Ramos (cell line): Measurements from ENCODE around the gene SPCS3.

Experiments
- in situ Hi-C: fragments of 300-500 bp; cut with MboI; formaldehyde crosslinking; loops from one replicate; pipeline ENCODE4 v1.14.3; 2022; ENCODE audit warnings: low sequenced_read_pairs; ENCODE audit not compliant: unreplicated experiment

Gene SPCS3

DNA sequence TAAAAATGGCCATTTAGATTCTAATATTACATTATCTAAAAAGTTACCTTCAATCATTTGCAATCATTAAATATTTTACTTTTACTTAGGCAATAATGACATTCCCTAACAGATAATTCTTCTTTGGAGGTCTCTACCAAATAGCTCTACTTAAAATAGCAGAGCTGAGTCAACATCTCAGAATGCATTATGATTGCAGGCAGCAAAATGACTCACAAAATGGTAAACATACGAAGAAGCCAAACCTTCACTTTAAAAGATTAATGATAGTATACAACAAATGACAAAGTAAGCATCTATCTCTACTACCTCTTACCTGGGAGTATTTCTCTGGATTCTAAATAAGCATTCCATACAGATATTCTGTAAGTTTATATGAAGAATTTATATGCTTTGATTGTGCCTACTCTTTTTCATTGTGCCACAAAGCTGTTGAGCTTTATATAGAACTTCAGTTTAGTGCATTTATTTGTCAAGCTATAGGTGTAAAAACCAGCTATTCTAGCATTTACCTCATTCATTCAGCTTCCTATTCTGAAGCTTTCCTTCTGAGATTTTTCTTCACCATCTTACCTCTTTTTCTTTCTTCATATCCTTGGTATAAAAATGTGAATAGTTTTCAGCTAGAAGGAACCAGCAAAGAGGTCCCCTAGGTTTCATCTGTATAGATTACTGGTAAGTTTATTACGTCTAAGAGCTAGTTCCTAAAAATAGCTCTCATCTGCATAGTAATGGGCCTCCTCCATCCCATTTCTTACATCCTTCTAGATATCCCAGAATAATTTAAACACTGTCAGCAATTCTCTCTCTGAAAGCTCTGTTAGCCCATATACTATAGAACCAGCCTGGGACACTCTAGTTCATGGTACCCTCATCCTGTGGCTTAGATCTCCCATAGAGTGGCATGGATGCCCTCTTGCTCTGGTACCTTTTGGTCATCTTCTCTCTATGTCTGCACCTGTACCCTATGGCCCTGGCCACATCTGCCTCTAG lies 17.2 kb upstream of the SPCS3 start:
- in situ Hi-C loops, result loop anchor here (25.0 kb wide), 1 partner anchor 1365 kb away; no protein-coding TSS in a partner anchor

DNA sequence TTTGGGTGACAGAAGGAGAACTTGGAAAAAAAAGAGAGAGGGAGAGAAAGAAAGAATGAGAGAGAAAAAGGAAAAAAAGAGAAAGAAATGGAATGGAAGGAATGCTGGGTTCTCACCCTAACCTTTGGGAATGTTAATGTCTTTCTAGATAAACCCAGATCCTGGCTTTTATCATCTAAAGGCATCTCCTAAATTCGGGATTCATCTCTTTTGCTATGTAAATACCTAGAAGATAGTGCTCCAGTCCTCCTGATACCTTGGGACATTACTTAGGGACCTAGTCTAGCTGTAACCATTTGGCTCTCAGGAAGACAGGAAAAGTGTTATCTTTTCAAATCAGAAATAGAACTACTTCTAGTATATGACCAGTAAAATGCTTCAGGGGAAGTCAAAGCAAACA lies 15.8 kb upstream of the SPCS3 start:
- in situ Hi-C loops, result loop anchor here (25.0 kb wide), 1 partner anchor 1367 kb away; no protein-coding TSS in a partner anchor

DNA sequence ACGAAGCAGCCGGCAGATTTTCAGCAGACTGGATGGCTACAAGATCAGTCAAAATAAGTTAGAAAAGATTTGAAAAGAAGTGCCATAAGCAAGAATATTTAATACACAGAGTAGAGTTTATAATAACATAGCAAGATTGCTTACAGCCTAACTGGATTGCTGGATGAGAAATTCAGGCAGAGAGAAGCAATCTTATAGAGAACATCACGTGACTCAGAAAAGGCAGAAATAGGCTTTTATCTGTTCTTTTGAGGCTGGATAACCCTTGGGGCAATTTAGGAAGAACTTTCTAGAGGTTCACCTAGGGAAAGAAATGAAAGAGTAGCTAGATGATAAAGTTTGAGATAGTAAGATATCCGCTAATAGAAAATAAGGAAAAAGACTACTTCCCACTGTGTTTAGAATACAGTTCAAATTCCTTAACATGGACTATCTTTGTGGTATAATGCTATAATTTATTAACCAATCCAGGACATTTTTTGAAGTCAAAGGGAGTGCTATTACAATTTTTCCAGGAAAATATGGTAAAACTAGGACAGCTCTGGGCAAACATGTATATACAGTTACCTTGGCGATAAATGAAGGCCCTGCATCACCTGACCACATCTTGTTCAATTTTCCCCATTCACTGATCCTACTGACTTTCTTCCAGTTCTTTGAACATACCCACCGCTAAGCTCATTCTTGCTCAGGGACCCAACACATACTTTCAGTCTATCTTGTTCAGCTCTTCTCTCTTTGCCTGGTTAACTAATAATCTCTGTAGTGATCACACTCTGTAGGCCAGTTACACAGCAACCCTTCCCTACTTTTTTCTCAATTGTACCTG lies 12.7 kb upstream of the SPCS3 start:
- in situ Hi-C loops, result loop anchor here (25.0 kb wide), 1 partner anchor 1370 kb away; no protein-coding TSS in a partner anchor

DNA sequence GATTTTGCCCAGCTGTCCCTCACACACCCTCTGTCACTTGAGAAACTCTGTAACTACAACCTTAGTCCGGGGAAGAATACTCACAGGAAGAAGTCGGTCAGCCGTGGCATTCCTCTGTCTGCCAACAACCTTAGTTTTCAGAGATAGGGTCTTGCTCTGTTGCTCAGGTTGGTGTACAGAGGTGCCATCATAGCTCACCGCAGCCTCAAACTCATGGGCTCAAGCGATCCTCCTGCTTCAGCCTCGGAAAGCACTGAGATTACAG lies 12.2 kb upstream of the SPCS3 start:
- in situ Hi-C loops, result loop anchor here (25.0 kb wide), 1 partner anchor 1370 kb away; no protein-coding TSS in a partner anchor

DNA sequence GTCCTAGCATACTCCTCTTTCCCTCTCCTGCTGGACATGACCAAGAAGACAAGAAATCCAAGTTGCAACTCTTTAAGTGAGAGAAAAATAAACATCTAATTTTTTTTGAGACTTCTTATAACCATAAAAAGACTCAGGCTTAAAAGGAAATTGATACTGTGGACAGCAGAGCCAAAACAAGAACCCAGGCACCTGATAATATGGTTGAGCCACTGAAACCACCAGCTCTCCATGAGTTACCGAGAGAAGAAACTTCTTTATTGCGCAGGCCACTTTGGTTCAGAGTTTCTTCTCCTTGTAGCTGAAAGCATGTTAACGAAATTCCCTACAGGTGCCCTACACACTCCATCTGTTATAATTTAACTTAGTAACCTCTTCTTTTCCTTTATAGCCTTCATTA lies 11.3 kb upstream of the SPCS3 start:
- in situ Hi-C loops, result loop anchor here (25.0 kb wide), 1 partner anchor 1371 kb away; no protein-coding TSS in a partner anchor

DNA sequence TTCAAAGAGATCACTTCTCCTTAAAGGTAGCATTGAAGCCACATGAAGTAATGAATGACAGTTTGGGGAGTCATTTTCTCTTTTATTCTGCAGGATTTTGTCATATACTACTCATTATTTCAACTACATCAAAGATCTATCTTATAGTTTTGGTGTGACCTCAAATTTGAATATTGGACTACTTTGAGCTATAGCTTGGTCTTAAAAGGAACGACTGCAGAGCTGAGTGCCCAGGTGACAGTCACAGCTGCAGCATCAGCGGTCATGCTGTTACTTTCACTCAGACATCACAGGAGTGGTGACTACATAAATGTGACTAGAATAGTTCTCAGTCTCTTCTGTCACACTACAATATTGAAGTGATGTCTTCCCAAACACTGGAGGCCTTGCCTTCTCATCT lies 10.7 kb upstream of the SPCS3 start:
- in situ Hi-C loops, result loop anchor here (25.0 kb wide), 1 partner anchor 1372 kb away; no protein-coding TSS in a partner anchor

DNA sequence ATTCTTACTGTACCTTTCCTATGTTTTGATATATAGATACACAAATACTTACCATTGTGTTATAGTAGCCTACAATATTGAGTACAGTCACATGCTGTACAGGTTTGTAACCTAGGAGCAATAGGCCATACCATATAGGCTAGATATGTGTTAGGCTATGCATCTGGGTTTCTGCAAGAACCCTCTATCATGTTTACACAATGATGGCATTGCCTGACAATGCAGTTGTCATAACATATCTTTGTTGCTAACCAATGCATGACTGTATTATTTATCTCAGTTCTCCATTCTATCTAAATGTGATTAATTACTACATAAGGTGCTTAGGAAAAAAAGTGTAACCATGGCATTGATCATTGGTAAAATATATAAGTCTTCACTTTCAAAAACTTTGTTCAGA lies 10.0 kb upstream of the SPCS3 start:
- in situ Hi-C loops, result loop anchor here (25.0 kb wide), 1 partner anchor 1372 kb away; no protein-coding TSS in a partner anchor

DNA sequence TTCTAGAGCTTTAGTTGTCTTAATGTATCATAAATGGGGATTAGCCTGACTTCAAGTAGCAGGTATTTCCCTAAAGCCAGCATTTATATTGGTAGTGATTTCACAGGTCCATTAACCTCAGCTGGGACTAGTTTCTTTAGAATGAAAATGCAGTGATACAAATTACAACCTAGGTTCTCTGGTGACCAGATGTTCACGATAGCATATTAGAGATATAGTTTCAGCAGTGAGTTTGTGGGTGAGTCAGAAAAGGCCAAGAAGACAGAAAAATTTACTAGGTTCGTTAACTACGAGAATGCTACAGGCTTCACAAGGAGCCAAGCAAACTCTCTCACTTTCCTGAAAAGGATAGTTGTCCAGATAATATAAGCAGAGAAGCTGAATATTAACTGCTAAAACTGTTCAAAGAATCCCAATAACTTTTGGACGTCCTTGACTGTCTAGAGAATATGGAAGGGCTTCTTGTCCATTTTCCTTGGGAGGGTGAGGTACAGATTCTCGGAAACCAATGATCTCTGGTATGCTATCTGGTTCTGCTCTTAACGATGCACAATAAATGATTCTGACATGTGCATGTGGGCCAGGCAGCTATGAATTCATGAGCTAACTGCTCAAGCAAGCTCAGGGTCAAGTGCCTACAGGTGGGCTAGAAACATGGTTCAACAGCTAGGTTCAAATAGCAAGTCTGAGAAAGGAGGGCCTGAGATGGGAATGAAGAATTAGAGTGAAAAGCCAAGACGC lies 6.0 kb upstream of the SPCS3 start:
- in situ Hi-C loops, result loop anchor here (25.0 kb wide), 1 partner anchor 1376 kb away; no protein-coding TSS in a partner anchor

DNA sequence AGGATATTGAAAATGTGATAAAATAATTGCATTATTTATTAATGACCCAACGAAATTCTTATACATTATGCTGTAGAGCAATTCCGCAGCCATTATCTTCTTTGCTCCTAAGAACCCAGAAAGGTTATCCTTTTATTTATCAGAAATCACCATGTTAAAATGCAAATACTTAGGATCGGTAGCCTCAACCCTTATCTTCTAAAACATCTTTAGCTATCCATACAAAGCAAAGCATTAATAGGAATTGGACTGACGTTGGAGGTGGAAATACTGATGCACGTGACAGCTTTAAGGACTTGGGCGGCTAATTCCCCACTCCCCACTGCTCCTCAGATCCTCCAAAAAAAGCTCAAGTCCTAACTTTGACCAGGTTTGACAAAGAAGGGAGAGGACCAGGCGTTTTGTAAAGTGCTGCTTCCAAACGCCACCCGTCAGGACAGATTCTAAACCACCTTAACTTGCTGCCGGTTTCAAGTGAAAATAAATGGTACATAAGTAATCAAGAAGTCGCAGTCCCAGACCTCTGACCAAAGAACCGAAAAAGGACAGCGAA lies 539 bp upstream of the SPCS3 start:
- in situ Hi-C loops, result loop anchor here (25.0 kb wide), 1 partner anchor 1382 kb away; no protein-coding TSS in a partner anchor

DNA sequence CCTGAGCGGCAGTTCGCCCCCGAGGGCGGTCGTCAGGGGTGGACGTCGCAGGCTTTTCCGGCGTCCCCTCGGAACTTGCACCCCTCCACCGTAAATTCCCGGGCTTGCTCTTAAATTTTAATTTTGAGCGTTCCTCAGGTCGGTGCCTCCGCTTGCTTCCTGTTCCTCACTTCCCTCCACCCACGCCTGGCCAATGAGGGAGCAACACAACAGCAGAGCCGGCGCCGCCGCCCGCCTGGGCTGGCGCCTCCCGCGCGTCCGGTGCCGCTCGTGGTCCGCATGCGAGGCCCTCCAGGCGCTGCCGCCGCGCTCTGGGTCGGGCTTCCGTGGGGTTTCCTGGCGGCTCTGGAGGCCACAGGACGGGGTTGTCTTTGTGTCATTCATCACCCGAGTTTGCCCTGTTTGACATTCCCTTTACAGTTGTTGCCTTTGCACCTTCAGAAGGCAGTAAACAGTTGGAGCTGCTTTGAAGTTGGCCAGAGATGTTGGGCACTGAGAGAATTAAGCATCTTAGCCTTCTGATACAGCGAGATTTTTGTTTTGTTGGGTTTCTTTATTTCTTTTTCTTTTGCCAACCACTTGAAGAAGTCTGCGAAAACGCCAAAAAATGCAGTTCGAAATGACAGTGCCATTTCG lies 692 bp downstream of the SPCS3 start:
- in situ Hi-C loops, result loop anchor here (25.0 kb wide), 1 partner anchor 1383 kb away; no protein-coding TSS in a partner anchor

DNA sequence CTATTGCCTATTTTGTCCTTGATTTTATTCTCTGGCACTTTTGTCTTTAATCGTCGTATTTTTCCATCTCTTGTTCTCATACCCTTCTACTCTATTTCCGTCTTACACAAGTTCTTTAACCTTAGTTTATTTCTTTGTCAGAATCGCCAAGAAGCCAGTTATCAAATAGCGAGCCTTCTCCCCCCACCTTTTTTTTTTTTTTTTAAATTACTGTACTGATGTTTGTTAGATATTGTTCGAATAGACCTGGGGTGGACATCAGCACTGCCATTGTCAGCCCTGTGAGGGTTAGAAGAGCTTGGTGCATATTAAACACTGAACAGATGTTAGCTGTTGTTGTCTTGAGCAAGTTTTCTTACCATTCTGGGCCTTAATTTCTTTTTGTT lies 1.2 kb downstream of the SPCS3 start:
- in situ Hi-C loops, result loop anchor here (25.0 kb wide), 1 partner anchor 1384 kb away; no protein-coding TSS in a partner anchor

DNA sequence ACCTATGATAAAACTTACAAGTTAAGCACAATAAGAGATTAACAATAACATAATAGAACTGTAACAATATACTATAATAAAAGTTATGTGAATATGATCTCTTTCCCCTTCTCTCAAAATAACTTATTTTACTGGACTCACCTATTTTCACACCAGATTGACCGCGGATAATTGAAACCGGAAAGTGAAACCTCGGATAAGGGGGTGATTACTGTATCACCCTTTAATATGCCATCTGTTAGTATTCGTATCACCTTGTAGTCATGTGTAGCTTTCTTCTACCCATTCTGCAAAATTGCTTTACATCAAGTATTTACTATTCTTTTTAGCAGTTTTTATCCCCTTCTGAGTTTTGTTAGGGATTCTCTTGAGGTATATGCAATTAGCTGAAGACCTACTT lies 1.8 kb downstream of the SPCS3 start:
- in situ Hi-C loops, result loop anchor here (25.0 kb wide), 1 partner anchor 1384 kb away; no protein-coding TSS in a partner anchor

DNA sequence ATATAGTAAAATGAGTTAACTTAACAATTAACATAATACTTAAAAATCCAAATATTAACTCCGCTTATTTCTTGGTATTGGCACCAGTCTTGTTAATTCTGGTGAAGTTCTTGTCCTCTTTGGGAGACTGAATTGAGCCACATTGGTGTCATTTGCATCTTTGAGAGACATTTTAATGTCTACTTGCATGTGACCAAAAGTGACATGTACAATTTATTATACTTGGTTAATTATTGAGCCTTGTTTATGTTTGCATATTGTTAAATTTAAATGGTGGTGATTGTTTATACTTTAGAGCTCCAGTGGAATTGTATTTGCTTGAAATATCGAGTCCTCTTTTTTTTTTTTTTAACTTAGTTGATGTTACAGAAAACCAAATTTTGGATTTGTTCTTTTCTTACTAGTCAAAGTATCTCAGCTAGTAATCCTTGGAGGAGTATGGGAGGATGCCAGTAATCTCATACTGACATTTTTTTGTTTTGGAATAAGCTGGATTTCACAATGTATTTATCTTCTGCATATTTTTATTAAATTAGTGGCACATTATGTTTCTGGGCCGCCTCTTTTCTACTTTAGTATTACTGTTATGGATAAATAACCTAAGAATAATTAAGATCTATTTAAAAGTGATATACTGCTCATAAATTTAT lies 3.9 kb downstream of the SPCS3 start:
- in situ Hi-C loops, result loop anchor here (25.0 kb wide), 1 partner anchor 1386 kb away; no protein-coding TSS in a partner anchor

DNA sequence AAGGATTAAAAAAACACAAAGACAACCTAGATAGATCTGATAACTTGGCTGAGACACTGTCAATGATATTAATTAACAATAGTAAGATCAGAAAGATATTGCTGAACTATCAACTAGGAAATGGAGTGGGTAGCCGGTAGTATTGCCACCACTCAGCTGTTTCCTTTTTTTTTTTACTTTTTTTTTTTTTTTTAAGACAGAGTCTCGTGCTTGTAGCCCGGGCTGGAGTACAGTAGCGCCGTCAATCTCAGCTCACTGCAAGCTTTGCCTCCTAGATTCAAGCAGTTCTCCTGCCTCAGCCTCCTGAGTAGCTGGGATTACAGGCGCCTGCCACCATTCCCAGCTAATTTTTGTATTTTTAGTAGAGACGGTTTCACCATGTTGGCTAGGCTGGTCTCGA lies 5.1 kb downstream of the SPCS3 start:
- in situ Hi-C loops, result loop anchor here (25.0 kb wide), 2 partner anchors 763 to 1388 kb away; no protein-coding TSS in a partner anchor

DNA sequence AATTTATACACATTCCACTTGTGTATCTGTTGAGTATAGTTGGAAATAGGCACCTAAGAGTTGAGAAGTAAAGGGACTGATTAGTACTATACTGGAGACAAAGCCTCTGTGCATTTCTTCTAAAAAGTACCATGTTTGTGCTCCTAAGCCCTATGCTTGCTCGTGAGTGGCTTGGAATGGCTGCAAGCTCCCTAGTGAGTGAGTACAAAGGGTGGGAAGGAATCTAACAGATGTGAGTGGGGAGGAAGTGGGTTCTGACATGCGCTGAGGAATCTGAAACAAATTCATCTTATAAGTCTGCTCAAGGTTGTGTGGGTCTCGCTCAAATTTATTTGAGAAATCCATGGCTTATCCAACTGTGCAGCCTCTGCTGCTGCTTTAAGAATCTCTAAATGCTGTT lies 13.3 kb downstream of the SPCS3 start:
- in situ Hi-C loops, result loop anchor here (25.0 kb wide), 1 partner anchor 771 kb away; no protein-coding TSS in a partner anchor

DNA sequence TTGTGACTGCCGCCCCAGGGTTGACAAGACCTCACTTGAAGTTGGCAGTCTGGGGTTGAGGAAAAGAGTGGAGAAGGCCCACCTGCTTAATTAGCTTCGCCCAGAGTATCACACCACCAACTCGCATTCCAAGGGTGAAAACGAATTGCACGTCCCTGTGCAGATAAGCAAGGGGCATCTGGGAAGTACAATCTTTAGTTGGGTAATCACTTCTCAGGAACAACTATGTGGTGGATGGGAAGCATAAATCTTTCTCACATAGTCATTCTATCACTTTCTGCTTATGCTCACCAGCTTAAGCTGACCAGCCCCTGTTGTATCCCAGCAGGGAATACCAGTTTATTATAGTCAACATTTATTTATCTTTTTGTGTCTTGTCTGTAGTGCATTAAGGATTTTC lies 14.3 kb downstream of the SPCS3 start:
- in situ Hi-C loops, result loop anchor here (25.0 kb wide), 1 partner anchor 772 kb away; no protein-coding TSS in a partner anchor

DNA sequence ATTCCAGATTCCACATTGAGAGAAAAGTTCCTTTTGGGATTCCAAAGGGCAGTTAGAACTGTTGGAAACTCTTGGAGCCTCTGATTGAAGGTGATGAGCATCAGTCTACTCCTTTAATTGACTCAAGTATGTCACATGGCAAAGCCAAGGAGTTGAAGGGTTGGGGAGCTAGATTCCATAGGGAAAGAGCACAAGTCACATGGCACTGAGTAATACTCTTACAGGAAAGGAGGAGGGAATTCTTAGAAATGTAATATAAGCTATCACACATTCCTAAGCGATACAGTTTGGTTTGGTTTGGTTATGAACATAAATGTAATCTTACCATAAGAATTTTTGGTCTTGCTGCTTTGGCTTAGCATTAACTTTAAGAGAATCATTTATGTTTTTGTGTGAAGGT lies 15.7 kb downstream of the SPCS3 start:
- in situ Hi-C loops, result loop anchor here (25.0 kb wide), 1 partner anchor 773 kb away; no protein-coding TSS in a partner anchor
